H9 (cell line): ENCODE measurements around the gene P2RX2. TPM values are rescaled to one million over a fixed set of nuclear protein-coding genes. Genes with fewer than 3 reads are reported as not detected.

ENCODE experiments used
- DNase-seq: peaks from one replicate; pipeline ENCODE4 v3.0.0-alpha.2; 2017
- H2AFZ ChIP-seq: one replicate; pipeline ENCODE4 v1.6.1; 2013; ENCODE audit warnings: mild to moderate bottlenecking, low read length, control low read depth, moderate library complexity
- H2AK5ac ChIP-seq: 2 replicates; pipeline ENCODE4 v1.6.1; 2013; ENCODE audit warnings: low read length, control low read depth, mixed read lengths; ENCODE audit not compliant: insufficient read length
- H2BK120ac ChIP-seq: one replicate; pipeline ENCODE4 v1.6.1; 2013; ENCODE audit warnings: low read depth, mild to moderate bottlenecking, low read length, control low read depth, inconsistent platforms; ENCODE audit not compliant: poor library complexity, severe bottlenecking
- H2BK12ac ChIP-seq: 2 replicates; pipeline ENCODE4 v1.6.1; 2013; ENCODE audit warnings: low read length, control low read depth, mixed read lengths, low read depth; ENCODE audit not compliant: insufficient read length
- H2BK15ac ChIP-seq: 2 replicates; pipeline ENCODE4 v1.6.1; 2013; ENCODE audit warnings: low read depth, low read length, control low read depth
- H2BK20ac ChIP-seq: one replicate; pipeline ENCODE4 v1.6.1; 2013; ENCODE audit warnings: low read depth, mild to moderate bottlenecking, low read length, control low read depth, inconsistent platforms; ENCODE audit not compliant: poor library complexity, severe bottlenecking
- H2BK5ac ChIP-seq: 2 replicates; pipeline ENCODE4 v1.6.1; 2013; ENCODE audit warnings: low read length, control low read depth, mixed read lengths; ENCODE audit not compliant: insufficient read length
- H3K14ac ChIP-seq: 2 replicates; pipeline ENCODE4 v1.6.1; 2013; ENCODE audit warnings: low read length, control low read depth; ENCODE audit not compliant: insufficient read depth
- H3K18ac ChIP-seq: 2 replicates; pipeline ENCODE4 v1.6.1; 2013; ENCODE audit warnings: low read depth, mild to moderate bottlenecking, mixed read lengths, low read length, control low read depth; ENCODE audit not compliant: insufficient read length
- H3K23ac ChIP-seq: 2 replicates; pipeline ENCODE4 v1.6.1; 2013; ENCODE audit warnings: low read length, control low read depth, mixed read lengths, low read depth; ENCODE audit not compliant: insufficient read length
- H3K23me2 ChIP-seq: 2 replicates; pipeline ENCODE4 v1.6.1; 2013; ENCODE audit warnings: low read depth, mild to moderate bottlenecking, mixed read lengths, low read length, control low read depth; ENCODE audit not compliant: insufficient read length, poor library complexity, severe bottlenecking
- H3K27ac ChIP-seq: 2 replicates; pipeline ENCODE4 v1.5.1; 2013; ENCODE audit warnings: low read length, control low read depth, mixed read lengths, low read depth; ENCODE audit not compliant: insufficient read length
- H3K27me3 ChIP-seq: 2 replicates; pipeline ENCODE4 v1.6.1; 2013; ENCODE audit warnings: low read length, control low read depth, inconsistent platforms; ENCODE audit not compliant: insufficient read depth
- H3K4ac ChIP-seq: 2 replicates; pipeline ENCODE4 v1.6.1; 2013; ENCODE audit warnings: low read depth, mild to moderate bottlenecking, control low read depth, inconsistent platforms, low read length, moderate library complexity
- H3K4me1 ChIP-seq: 2 replicates; pipeline ENCODE4 v1.6.1; 2013; ENCODE audit warnings: low read length, control low read depth, inconsistent platforms; ENCODE audit not compliant: insufficient read depth
- H3K4me2 ChIP-seq: 2 replicates; pipeline ENCODE4 v1.6.1; 2013; ENCODE audit warnings: low read length, control low read depth, mixed read lengths; ENCODE audit not compliant: insufficient read length, insufficient read depth
- H3K56ac ChIP-seq: 2 replicates; pipeline ENCODE4 v1.6.1; 2013; ENCODE audit warnings: low read depth, mild to moderate bottlenecking, mixed read lengths, low read length, control low read depth; ENCODE audit not compliant: insufficient read length
- H3K79me1 ChIP-seq: 2 replicates; pipeline ENCODE4 v1.6.1; 2013; ENCODE audit warnings: low read depth, mild to moderate bottlenecking, moderate library complexity, low read length, control low read depth, inconsistent platforms; ENCODE audit not compliant: insufficient read depth, poor library complexity, severe bottlenecking
- H3K79me2 ChIP-seq: 2 replicates; pipeline ENCODE4 v1.6.1; 2013; ENCODE audit warnings: low read length, control low read depth, inconsistent platforms; ENCODE audit not compliant: insufficient read depth
- H3K9ac ChIP-seq: 2 replicates; pipeline ENCODE4 v1.6.1; 2013; ENCODE audit warnings: low read length, control low read depth, mixed read lengths; ENCODE audit not compliant: insufficient read length; ENCODE audit errors: extremely low read depth
- H3K9me3 ChIP-seq: one replicate; pipeline ENCODE4 v1.6.1; 2013; ENCODE audit warnings: low read depth, low read length, inconsistent platforms; ENCODE audit not compliant: control insufficient read depth
- H3T11ph ChIP-seq: one replicate; pipeline ENCODE4 v1.6.1; 2013; ENCODE audit warnings: mild to moderate bottlenecking, low read length, control low read depth, inconsistent platforms
- H4K20me1 ChIP-seq: one replicate; pipeline ENCODE4 v1.6.1; 2013; ENCODE audit not compliant: control insufficient read depth, insufficient read length, insufficient read depth
- H4K5ac ChIP-seq: 2 replicates; pipeline ENCODE4 v1.6.1; 2013; ENCODE audit warnings: low read depth, mild to moderate bottlenecking, mixed read lengths, low read length, control low read depth; ENCODE audit not compliant: insufficient read length
- H4K8ac ChIP-seq: replicated peaks from 2 replicates; pipeline ENCODE4 v1.6.1; 2013; ENCODE audit warnings: low read length, control low read depth, mixed read lengths, low read depth; ENCODE audit not compliant: insufficient read length
- H4K91ac ChIP-seq: 2 replicates; pipeline ENCODE4 v1.6.1; 2013; ENCODE audit warnings: low read depth, mild to moderate bottlenecking, moderate library complexity, mixed read lengths, low read length, control low read depth; ENCODE audit not compliant: insufficient read length
- H3K27ac Mint-ChIP-seq, 3 experiments: 2 replicates in 2 of 3; 3 replicates in 1 of 3; pipeline ENCODE4 v1.8.0; 2020 to 2021; ENCODE audit warnings: mixed read lengths in 3 of 3, mild to moderate bottlenecking in 1 of 3, moderate library complexity in 1 of 3
- H3K27me3 Mint-ChIP-seq: 2 replicates; pipeline ENCODE4 v1.8.0; 2021; ENCODE audit warnings: low read depth, mild to moderate bottlenecking, moderate library complexity, mixed read lengths
- H3K36me3 Mint-ChIP-seq, 3 experiments: 2 replicates in 2 of 3; 3 replicates in 1 of 3; pipeline ENCODE4 v1.8.0; 2020 to 2021; ENCODE audit warnings: low read depth in 3 of 3, mixed read lengths in 3 of 3; ENCODE audit not compliant: insufficient read depth in 1 of 3
- H3K4me1 Mint-ChIP-seq, 2 experiments: 2 replicates each; pipeline ENCODE4 v1.8.0; 2020; ENCODE audit warnings: mixed read lengths in 2 of 2
- H3K4me3 Mint-ChIP-seq, 2 experiments: 2 replicates in 1 of 2; 3 replicates in 1 of 2; pipeline ENCODE4 v1.8.0; 2020 to 2021; ENCODE audit warnings: mild to moderate bottlenecking in 2 of 2, mixed read lengths in 2 of 2, moderate library complexity in 1 of 2
- H3K9me3 Mint-ChIP-seq, 2 experiments: 2 replicates in 1 of 2; 3 replicates in 1 of 2; pipeline ENCODE4 v1.8.0; 2020; ENCODE audit warnings: mild to moderate bottlenecking in 2 of 2, mixed read lengths in 2 of 2, moderate library complexity in 1 of 2
- CTCF ChIP-seq: fragments of 200-600 bp; sonication (generic); conservative IDR thresholded peaks from 3 replicates; pipeline ENCODE4 v1.8.0; 2021; ENCODE audit warnings: antibody characterized with exemption, mild to moderate bottlenecking
- WGBS: extraction: QIAGEN DNeasy Blood & Tissue Kit; methylation state at CpG from one replicate; pipeline ENCODE4 v1.1.7; 2013; ENCODE audit warnings: missing lambda C conversion rate, low lambda C conversion rate, mixed read lengths; ENCODE audit not compliant: insufficient read length; ENCODE audit errors: extremely low coverage; 5-methylcytosine and 5-hydroxymethylcytosine counted together
- total RNA-seq: library from RNA; stranded (reverse); gene quantifications from 2 replicates; pipeline ENCODE4 v1.2.1, GENCODE V29; 2021

P2RX2 gene
- total RNA-seq, 1 experiment from 2014 or later = 1.8 TPM

DNA sequence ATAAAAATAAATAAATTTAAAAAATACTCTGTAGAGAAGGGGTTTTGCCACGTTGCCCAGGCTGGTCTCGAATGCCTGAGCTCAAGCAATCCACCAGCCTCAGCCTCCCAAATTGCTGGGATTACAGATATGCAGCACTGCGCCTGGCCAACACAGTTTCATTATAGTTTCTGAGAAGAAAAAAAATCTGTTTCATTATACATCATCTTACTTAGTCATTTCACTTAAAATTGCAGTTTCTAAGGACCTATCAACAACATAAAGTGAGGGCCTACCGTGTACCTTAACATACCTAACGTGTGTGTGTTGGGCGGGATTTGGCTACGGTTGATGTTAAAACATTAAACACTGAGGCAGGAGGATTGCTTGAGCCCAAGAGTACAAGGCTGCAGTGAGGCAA, 28.3 kb downstream of the P2RX2 start:
- H4K8ac ChIP-seq = no peak overlapping the region
- no peak overlapping the region for H3K27ac ChIP-seq
- H2BK5ac ChIP-seq = no peak overlapping the region
- no peak overlapping the region for H2BK12ac ChIP-seq
- H3K79me1 ChIP-seq = no peaks in the 10 kb centered on the region
- no peak overlapping the region for H2BK20ac ChIP-seq
- no peak overlapping the region for H4K5ac ChIP-seq
- no peaks in the 10 kb centered on the region for H3K9me3 ChIP-seq
- H3K27ac Mint-ChIP-seq = no peak overlapping the region
- H3K4me2 ChIP-seq = no peak overlapping the region
- no peak overlapping the region for H3K4ac ChIP-seq
- WGBS = no CpG with 5 or more reads among the region's 7 CpGs
- H2BK120ac ChIP-seq = no peak overlapping the region
- H2BK15ac ChIP-seq = no peak overlapping the region
- no peak overlapping the region for H2AK5ac ChIP-seq
- H4K91ac ChIP-seq = no peak overlapping the region
- no peaks in the 10 kb centered on the region for H3K4me1 ChIP-seq
- no peaks in the 10 kb centered on the region for H3K27me3 Mint-ChIP-seq
- H3K14ac ChIP-seq = no peak overlapping the region
- H3K79me2 ChIP-seq = peaks cover 2% of the 10 kb centered on the region; the same call in 1 of the 2 replicates
- no peak overlapping the region for H3K18ac ChIP-seq
- no peaks in the 10 kb centered on the region for H3K9me3 Mint-ChIP-seq
- no peaks in the 10 kb centered on the region for H3K23me2 ChIP-seq
- no peak overlapping the region for H3K56ac ChIP-seq
- no peaks in the 10 kb centered on the region for H3K27me3 ChIP-seq
- H3K4me1 Mint-ChIP-seq = no peaks in the 10 kb centered on the region
- H3K23ac ChIP-seq = no peak overlapping the region
- peaks cover 39 to 87% (median 71%) of the 10 kb centered on the region in 3 experiments for H3K36me3 Mint-ChIP-seq
- H3K4me3 Mint-ChIP-seq = no peak overlapping the region
- no peak overlapping the region for H2AFZ ChIP-seq
- no peak overlapping the region for H3T11ph ChIP-seq
- no peak for TF ChIP-seq CTCF
- DNase-seq = no peak
- no peak overlapping the region for H3K9ac ChIP-seq
- no peaks in the 10 kb centered on the region for H4K20me1 ChIP-seq
